UCSD-AML1 (cell line): ENCODE results near the gene ITPA.

Experiments used
- DNase-seq: peaks from one replicate; lab custom pipeline; 2025; ENCODE audit not compliant: unreplicated experiment; lab: John Stamatoyannopoulos, UW

The ITPA gene

DNA sequence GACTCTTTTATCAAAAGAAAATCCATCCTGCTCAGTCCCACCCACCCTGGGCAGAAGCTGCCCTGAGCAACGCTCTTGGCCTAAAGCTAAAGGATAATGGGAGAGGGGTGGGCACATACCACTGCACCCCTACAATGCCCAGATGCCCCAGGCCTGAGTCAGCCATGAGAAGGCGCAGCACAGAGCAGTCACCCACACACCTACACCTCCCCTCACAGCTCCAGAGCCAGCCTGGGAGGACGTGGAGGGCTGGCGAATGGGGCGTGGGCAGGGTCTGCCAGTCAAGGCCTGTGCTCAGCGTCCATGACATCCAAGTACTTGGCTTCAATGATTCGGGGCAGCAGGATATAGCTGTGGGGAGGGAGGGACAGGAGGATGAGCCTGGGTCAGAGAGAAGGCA, 18.2 kb downstream of the ITPA start:
- no peak for DNase-seq

DNA sequence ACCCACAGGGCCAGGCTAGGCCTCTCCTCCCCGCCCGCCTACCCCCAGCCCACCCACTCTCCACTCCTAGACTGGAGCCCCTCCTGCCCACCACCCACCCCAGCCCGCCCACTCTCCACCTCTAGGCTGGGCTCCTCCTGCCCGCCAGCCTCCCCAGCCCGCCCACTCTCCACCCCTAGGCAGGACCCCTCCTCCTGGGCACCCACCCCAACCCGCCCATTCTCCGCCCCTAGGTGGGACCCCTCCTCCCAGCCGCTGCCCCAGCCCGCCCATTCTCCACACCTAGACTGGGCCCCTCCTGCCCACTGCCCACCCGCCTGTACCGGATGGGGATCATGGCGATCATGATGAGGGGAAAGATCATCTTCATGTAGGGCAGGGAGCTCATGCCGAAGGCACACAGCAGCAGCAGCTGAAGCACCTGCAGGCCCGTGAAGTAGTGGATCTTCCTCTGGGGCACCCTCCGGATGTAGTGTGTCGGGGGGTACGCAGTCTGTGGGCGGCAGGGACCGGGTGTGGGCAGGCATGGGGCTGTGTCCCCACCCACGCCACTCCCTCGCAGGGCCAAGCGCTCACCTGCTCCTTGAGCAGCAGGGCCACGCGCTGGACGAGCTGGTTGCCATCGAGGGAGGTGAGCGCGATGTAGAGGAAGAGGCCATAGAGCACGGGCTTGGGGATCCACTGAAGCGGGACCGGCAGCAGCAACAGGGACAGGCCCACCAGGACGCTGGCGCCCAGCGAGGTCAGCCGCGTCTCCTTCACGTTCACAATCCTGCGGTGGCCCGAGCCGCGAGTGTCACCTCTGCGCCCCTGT, 18.8 kb downstream of the ITPA start:
- DNase-seq, result no peak

DNA sequence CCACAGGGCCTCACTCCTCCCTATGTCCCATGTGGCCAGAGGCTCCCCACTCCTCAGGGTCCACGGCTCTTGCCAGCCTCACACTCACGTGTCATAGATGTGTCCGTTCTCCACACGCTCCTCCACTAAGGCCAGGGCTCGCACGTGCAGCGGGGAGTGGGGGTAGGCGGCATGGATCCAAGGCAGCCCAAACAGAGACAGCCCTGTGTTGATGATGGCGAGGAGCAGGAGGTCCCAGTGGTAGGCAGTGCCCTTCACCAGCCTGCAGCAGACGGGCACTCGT, 19.4 kb downstream of the ITPA start:
- no peak for DNase-seq

DNA sequence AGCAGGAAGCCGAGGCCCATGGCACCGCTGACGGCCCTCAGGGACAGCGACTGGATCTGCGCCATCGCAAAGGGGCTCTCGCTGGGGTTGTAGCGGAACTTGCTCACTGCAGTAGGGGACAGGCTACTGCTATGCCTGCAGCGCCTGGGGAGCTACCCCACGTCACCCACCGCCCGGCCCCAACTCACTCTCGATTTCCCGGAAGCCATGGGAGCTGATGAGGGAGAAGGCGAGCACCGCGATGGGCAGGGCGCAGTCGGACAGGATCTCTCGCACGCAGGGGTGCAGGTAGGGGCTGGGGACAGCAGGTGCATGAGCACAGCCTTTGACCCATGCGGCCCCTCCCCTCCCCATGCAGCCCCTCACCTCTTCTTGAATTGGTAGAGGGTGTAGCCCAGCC, 19.9 kb downstream of the ITPA start:
- DNase-seq, result no peak

DNA sequence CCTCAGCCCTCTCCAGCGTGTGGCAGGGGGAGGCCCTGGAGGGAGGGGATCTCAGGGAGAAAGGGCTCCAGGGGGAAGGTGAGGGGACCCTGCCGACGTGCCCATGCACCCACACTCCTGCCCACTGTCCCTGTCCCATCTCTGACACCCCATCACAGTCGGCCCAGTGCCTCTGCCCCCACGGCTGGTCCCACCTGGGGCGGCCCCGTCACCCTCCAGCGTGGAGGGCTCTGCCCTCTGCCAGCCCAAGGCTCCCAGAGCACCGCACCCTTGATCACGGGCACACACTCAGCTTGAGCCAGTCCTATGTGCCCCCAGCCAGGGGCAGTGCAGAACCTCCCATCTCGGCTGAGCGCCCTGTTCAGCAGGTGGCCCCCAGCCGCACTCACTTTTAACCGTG, 20.5 kb downstream of the ITPA start:
- no peak for DNase-seq

DNA sequence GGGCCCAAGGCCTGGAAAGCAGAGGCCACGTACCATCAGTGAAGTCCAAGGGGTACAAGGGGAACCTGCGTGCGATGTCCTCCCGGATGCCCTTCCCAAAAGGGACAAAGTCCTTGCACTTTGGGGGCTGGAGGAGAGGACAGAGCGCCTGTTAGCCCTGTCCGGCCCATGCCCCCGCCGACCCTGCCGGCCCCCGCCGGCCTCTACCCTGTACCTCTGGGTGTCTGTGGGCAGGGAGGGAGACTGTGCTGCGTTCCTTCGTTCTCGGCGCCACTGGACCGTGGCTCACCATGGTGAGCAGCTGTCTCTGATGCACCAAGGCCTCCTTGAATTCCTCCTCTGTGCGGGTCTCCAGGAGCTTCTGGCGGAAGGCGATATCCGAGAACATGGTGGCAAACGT, 21.8 kb downstream of the ITPA start:
- no peak for DNase-seq

DNA sequence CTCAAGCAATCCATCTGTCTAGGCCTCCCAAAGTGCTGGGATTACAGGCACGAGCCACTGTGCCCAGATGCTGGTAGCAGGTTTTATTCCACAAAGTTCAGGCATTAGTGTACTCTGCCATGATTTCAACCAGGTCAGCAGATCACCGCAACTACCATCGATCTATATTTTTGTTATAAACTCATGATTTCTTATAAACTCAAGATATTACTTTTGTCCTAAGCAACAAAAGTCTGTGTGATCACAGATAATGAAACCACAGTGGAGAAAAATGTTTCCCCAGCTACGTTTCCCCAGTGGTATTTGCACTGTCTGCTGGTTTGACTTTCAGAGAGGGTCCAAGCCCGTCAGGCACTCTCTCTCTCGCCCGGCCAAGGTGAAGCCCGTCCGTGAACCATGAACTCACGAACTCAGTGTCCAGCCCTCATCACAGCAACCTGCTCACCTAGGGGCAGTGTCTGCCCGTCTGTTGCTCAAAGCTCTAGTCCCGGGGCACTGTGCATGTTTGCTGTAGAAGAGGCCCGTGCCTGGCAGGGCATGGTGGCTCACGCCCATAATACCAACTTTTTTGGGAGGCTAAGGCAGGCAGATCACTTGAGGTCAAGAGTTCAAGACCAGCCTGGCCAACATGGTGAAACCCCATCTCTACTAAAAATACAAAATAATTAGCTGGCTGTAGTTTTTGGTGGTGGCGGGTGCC, 22.7 kb downstream of the ITPA start:
- DNase-seq, result no peak

DNA sequence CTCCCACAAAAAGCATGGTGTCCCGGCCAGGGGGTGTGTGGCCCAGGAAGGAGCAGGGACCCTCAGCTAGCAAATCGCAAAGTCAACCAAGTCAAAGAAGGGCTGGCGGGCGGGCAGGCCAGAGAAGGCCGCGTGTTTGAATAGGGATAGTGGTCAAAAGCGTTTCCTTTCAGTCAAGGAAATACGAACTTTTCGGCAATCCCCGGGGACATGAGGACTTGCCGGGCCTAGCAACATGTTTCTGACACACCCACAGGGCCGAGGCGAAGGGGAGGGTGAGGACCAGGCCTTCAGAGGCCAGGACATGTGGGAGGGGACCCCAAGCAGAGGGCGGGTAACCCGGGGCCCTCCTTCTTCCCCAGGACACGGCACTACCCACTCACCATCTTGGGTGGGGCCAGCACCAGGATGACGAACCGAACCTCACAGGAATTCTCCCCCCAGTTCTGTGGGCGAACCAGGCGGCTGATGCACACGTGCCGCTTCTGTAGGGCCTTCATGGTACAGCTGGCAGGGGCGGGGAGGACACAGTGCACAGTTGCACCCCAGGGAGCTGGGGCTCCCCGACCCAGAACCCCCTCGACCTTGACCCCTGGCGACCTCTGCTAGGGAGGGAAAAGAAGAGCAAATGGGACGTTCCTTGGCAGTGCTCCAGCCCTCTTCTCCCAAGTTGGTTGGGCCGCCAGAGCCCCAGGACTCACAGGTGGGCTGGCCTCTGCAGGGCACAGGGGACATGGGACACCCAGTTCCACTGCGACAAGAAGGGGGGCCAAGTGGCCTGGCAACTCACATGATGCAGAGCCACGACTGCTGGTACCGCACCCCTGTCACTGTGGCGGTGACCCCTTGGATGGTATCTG, 24.1 kb downstream of the ITPA start:
- DNase-seq, result no peak

DNA sequence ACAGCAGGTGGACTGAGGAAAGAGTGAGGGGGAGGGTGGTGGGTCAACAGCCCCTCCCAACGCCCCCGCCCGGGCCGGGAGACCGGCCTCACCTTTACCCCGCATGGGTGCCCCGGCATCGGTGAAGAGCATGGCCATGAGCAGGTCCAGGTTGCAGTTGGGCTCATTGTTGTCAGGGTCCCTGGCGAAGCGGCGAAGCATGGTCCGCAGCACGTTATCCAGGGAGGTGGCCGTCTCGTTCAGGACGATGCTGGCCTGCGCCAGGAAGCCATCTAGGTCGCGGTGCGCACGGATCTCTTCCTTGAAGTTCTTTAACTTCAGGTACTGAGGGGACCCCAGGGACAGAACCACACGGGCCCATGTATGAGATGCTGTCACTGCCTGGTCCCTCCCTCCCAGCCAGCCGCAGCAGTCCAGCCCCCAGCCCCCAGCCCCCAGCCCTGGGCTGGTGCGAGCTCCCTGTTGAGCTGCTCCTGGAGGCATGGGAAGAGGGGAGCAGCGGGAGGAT, 24.7 kb downstream of the ITPA start:
- DNase-seq, result no peak

DNA sequence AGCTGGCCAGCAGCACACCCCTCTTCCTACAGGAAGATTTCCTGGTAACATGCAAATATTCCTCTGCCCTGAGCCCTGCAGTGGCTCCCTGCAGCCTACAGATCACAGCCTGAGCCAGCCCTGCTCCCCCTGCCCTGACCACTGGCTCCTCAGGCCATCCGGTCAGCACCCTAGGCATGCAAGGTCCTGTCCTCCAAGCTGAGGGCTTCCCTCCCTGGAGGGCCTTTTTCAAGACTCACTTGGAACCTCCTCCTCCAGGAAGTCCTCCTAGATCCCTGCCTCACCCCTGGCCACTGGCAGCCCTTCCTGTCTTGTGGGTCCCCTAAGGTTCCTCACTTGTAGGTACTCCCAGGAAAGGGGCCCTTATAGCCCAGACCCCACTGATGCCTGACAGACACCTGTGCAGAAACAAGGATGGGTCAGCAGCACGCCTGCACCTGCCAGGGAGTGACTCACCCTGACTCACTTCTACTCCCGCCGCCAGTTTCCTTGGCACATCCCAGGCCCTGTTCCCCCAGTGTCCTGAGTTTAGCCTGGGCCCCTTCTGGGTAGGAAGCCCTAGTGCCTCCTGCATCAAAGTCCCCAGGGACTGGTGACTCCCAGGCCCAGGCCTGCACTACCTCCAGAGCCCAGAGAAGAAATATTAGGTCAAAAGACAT, 26.5 kb downstream of the ITPA start:
- no peak for DNase-seq

DNA sequence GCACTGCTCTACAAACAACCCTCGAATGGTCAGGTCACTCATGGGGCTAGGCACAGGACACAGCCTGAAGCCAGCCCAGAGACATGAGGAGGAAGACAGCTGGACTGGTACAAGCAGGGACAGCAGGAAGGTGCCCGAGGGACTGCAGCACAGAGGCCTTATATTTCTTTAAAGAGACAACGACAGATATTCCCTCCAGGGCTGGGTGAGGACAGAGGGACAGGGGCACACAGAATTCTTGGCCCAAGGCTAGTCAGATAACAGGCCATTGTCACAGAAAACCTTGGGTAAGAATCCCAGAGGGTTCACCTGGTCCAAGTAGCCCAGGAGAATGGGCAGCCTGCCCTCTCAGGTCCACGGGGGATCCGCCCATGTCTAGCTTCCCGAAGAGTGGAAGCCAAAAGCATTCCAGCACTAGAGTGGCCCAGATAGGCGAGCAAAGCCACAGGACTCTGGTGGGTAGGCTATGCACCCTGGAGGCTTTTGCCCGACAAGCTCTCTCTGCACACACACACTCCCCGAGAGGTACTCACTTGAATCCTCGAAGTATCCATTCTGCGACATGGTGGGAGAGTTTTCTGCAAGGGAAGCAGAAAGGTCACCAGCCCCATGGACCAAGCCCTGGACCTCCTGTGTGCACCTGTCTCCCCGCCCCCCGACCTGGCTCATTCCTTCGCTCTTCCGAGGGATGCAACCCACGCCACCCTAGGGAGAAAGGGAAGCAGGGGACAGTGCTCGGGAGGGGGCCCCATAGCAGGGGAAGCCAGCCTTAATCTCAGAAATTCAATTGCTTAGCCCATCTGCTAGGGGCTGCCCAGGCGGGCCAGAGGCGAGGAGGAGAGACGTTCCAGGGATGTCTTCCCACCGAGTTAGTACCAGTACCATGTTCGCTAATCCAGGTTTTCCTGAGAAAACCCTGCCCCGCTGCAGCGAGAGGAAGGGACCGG, 28.0 kb downstream of the ITPA start:
- DNase-seq, result no peak

DNA sequence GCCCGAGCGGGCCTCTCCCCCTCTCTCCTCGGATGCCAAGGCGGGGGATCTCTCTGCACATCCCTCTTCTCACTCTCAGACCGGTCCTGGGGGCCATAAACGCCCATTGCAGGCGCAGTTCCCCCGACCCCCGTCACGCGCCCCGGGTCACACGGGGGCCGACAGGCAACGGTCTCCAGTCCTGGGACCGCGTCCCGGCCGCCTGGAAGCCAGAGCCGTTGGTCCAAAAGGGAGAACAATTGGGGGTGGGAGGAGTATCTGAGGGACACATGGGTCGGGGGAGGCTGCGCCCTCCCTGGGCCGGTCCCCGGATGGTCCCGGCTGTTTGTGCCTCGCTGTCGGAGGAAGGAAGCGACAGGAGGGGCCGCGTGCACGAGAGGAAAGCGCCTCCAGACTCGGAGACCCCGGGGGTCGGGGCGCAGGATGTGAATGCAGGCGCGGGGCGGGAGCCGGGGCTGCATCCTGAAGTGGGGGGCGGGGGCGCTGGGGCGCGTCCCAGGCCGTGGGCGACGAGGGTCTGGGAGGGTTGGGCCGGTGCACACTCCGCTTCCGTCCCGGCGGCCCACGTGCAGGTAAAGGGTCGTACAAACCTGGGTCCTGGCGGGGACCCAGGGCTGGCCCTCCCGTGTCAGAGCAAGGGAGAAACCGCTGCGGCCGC, 28.8 kb downstream of the ITPA start:
- peak; percentile 37 for DNase-seq

DNA sequence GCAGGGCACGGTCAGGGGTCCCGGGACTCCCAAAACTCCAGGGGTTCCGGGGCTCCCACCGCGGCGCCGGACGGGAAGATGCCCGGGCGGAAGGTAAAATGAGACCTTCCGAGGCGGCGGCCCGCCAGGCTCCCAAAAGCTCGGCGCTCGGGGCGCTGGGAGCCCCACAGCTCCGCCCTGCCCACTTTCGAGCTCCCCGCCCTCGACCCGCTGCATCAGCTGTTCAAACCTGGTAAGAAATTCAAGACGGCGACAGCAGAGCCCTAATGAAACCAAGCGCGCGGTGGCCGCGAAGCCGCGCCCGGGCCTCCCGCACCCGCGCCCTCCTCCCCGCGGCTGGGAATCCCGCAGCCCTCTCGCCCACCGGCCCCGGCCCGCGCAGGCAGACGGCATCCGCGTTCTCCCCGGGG, 29.3 kb downstream of the ITPA start:
- peak; percentile 37 for DNase-seq

DNA sequence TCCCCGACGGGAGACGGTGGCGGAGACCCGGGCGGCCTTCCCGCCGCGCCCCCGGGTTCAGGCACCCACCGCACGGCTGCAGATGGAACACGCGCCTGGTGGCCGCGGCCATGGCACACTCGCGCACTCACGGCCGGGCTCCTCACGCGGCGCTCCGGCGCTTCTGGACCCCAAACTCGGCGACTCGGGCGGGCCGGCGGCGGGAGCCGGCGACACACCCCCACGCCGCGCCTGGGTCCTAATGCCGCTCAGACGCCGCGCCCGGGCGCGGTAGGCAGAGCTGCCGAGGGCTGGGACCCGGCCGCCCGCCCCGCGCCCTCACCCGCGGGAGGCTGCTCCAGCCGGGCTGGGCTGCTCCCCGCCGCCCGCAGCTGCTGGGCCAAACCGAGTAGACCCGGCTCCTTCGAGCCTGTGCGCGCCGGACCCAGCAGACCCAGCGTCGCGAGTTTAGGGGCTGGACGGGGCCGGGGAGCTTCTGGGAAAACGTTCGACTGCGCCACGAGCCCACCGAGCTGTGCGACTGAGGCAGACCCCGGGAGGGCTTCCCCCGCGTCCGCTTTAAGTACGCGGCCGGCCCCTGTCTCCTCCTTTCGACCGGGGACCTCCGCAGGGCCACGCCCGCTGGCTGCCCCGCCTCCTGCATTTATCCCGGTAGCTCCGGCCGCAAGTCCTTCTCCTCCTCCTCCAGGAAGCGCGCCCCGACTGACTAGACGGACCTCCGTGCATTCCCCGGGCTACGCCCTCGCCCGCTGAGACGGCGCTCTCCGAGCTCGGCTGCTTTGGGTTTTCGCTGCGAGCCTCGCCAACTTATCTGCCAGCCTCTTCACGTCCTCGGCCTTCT, 29.9 kb downstream of the ITPA start, which contains the start of gene SLC4A11:
Gene SLC4A11, minus strand, starts transcription at position 165 of the 841 bp plus-strand sequence. Its CDS starts 53 bp downstream, at position 112.
- DNase-seq, result peak; percentile 79

DNA sequence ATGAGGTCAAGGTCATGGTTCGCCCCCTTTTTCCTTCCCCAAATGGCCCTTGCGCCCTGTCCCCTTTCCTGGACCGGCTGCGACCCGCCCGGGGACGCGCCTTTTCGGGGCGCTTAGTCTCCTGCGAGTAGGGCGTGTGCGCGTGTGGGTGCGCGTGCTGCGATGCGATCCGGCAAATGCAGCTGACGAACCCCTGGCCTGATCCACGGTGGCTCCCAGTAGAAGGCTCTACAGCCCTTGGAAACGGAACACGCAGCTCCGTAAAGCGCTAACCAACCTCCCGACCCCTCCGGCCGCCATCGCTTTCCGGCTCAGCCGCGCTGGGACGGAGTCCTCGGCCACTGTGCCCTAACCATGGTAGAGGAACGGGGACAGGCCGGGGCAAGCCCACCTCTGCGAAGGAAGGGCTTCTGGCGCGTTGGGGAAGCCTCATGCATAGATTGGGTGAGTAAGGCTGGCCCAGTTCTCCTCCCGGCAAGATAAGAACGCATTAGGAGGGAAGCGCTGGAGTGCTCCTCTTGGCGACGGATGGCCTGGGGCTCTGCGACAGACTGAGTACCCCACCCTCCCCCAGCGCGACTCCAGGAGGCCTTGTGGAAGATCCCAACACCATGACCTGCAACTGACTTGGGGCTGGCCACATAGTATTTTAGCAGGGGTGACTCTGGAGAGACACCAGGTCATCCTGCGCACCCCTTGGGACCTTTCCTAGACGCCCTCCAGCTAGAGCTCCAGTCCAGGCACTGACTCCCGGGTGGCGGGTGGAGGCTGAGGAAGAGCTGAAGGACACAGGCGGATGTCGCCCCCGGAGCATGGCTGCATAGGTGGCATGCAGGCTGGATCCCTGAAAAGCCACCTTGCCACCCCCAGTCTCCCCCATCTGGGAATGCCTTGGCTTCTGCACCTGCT, 30.8 kb downstream of the ITPA start:
- DNase-seq, result no peak

DNA sequence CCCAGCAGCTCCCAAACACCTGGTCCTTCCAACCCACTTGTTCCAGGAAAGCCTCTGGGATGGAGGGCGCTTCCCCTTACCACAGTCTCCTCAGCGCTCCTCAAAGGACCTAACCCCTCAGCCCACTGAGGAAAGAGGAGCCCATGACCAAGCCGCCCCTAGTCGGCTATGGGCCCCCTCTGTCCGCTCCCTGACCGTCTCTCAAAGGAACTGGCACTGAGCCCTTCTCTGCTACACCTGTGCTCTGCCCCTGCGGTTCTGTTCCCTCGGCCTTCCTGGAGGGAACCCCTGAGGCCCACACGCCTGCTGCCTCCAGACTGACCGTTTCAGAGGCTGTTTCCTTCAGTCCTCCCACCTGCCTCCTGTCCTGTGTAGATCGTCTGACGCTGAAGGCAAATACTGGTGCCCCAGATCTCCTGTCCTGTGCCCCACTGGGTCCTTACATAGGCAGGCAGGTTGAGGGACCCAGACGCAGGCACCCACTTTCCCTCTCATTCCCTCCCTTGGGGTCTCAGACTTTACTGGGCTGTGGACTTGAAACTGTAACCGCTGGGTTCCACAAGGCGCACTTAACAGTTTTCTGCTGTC, 31.6 kb downstream of the ITPA start:
- DNase-seq, result no peak

DNA sequence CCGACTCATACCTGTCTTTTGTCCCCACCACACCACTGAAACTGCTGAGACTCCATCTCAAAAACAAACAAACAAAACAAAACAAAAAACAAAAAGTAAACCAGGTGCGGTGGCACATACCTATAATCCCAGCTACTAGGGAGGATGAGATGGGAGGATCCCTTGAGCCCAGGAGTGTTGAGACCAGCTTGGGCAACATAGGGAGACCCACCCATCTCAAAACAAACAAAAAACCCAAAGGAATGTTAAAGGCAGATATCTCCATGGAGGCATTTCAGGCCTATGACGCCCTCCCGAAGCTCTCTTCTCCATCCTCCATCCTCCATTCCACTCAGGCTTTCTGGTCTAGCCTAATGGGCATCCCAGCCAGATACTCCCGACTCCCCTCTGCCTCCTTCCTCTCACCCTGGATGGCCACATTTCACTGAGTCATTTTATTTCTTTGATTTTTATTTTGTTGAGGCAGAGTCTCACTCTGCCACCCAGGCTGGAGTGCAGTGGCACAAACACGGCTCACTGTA, 32.9 kb downstream of the ITPA start:
- DNase-seq, result no peak
